Measurements from ENCODE around the gene SEMA5B.

SEMA5B gene

DNA sequence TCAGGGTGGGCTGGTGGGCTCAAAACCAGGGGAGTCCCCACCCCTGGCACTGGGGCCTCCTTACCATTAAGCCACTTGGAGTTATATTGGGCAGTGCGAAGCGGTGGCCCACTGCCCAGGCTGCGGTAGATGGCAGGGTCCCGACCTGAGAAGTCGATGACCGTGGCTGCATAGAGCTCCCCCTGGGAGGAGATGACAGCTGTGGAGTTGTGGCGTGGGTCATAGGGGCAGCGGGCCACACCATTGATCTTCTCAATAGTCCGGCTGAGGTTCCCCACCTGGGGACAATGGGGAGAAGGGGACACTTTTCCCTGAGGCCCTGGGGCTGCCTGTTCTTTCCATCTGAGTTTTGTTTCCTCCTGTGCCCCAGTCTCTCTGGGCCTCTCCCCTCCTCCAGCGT is 99.8 kb downstream of the SEMA5B start:
- DNase-seq (ENCODE audit: low read depth in 2 of 2): no peak

DNA sequence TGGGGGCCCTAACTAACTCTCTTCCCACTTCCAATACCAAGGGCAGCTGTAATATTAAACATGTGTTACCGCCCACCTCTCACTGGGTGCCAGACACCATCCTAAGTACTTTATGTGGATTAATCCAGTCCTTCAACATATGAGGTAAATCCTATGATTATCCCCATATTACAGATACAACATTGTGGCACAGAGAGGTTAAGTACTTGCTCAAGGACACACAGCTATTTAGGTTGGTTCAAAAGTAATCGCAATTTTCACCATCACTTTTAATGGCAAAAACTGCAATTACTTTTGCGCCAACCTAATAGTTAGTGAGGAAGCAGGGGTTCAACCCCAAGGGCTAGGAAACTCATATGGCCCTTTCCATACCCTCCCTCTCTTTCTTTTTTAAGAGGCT is 100.8 kb downstream of the SEMA5B start:
- no peak for DNase-seq (ENCODE audit: low read depth in 2 of 2)

DNA sequence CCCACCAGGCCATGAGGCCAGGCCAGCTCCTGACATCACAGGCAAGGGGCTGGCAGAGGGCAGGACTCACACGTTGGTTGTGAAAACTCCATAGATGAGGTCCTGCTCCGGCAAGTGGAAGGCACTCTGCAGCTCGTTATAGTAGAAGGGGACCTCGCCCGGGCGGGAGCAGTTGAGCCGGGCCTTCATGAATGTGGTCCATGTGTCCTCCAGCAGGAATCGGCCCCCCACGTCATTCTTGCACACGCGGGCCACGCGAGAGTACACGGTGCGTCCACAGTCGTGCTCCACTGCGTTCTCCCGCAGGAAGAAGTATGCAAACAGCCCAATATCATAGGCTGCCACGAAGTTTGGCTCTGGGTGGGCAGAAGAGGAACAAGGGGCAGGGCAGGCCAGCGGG is 101.2 kb downstream of the SEMA5B start:
- no peak for DNase-seq (ENCODE audit: low read depth in 2 of 2)

- no peak for DNase-seq (ENCODE audit: low read depth in 2 of 2)
Observed at GRCh38 chr3:122925756-122926155, 101.8 kb downstream of the SEMA5B start.

GRCh38 chr3:122924056-122924455 is 103.5 kb downstream of the SEMA5B start:
- DNase-seq (ENCODE audit: low read depth in 2 of 2): no peak

DNA sequence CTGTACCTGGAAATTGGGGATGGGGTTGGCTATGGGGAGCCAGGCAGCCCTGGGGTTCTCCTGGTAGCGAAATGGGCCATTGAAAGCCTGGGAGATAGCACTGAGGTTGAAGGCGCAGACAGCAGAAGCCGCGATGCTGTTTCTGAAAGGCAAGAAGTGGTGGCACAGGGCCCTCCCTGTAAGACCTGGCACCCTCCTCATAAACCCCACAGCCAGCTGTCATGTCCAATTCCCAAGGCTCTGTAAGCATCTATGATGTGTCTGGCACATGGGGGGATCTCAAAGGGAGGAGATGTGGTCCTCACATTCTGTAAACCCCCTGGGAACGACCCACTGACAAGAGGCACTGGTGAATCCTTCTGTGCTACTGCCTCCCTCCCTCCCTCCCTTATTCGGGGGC is 104.0 kb downstream of the SEMA5B start:
- no peak for DNase-seq (ENCODE audit: low read depth in 2 of 2)

DNA sequence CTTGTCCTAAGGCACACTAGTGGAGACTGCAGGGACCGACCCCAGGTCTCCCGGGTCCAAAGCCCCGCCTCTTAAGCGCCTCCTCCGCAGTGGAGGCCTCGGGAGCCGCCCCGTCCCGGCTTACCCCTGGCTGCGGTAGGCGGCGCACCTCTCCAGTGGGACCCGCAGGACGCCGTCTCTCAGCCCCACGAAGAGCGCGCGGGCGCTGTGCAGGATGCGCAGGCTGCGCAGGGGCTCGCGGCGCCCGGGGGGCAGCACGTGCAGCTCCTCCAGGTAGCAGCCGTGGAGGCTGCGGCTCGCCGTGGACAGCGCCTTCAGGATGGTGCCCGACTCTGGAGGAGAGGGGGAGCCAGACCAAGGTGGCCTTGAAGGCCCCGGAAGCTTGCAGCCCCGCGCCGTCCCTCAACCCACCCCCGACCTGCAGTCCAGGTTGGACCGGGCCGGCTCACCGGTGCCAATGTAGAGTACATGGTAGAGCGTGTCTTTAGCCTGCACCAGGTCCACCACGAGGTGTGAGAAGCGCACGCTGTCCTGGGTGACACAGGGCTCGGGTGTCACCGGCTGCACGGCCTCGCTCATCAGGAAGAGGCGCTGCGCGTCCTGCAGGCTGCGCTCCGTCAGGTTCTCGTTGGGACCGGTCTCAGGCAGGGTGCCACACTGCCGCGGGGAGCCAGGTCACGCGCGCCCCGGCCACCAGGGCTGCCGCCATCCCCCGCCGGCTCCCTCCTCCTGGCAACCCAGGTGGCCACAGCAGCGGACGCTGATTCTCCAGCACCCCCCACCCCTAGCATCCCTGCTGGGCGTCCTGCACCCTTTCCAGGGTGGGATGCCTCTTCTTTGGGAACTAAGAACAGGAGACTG is 105.5 kb downstream of the SEMA5B start:
- DNase-seq (ENCODE audit: low read depth in 2 of 2): no peak

- no peak for DNase-seq (ENCODE audit: low read depth in 2 of 2)
Observed at GRCh38 chr3:122920986-122921385, 106.6 kb downstream of the SEMA5B start.

- no peak for DNase-seq (ENCODE audit: low read depth in 2 of 2)
Observed at GRCh38 chr3:122919291-122919610, 108.3 kb downstream of the SEMA5B start.

- DNase-seq (ENCODE audit: low read depth in 2 of 2): no peak
Observed at GRCh38 chr3:122918576-122919290, 108.8 kb downstream of the SEMA5B start.

GRCh38 chr3:122917412-122917811 is 110.2 kb downstream of the SEMA5B start:
- no peak for DNase-seq (ENCODE audit: low read depth in 2 of 2)

DNA sequence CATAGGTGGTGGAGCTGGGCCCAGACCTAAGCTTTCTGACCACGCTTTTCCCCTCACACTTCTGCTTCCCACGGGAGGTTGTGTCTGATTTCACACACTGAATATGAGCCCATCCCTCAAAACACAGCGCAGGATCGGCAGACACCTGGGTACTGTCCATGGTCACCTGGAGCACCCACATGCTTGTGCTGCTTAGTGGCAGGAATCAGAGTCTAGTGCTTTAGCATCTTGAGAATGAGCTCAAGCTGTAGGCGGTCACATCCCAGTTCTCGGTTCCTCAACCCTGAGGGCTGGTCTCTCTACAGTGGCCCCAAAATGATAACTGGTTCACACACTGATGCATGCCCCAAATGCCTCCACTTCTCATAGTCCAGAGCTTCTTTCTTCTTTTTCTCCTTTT is 111.0 kb downstream of the SEMA5B start:
- no peak for DNase-seq (ENCODE audit: low read depth in 2 of 2)

DNA sequence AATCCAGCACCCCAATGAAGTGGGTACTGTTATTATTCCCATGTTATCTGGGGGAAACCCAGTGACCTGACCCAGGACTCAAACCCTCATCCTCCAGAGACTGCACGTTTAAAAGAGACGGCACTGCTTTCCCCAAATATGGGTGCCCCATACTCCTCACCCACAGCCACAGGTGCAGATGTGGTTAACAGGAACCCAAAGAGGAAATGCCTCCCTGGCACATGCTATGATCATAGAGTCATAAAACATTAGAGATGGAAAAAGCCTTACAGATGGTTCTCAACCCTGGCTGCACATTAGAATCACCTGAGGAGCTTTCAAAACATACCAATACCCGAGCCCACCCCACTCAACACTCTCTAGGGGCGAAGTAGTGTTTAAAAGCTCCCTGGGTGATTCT is 111.5 kb downstream of the SEMA5B start:
- DNase-seq (ENCODE audit: low read depth in 2 of 2): no peak

DNA sequence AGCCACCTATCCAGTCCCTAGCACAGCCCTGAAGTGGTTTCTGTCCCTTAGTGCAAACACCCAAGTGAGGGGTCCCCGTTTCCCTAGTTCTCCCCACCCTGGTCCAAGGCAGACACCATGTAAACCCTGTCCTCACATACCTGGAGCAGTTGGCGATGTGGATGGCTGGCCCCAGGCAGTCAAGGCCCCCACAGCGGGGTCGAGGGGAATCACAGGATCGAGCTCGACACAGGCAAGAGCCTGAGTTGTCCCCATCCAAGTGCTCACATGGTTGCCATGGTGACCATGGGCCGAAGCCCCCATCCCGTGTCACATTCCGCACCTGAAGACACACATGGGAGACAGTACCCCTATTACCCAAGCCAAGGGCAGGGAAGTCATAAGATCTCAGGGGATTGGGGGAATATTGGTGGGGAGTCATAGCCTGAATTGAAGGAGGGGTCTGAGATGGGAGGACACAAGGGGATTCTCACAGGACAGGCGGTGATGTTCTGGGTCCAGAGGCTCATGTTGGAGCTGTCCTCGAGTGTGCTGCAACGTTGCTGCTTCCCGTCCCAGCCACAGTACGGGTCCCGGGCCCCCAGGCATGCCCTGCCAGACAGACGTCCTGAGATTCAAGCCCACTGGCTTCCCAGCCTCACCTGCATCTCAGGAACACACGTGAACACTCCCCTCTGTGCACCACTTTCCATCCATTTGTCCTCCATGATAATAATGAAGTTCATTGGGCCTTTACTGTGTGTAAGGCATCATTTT is 112.1 kb downstream of the SEMA5B start:
- DNase-seq (ENCODE audit: low read depth in 2 of 2): no peak

- no peak for DNase-seq (ENCODE audit: low read depth in 2 of 2)
Observed at GRCh38 chr3:122913539-122914100, 113.9 kb downstream of the SEMA5B start.

GRCh38 chr3:122912772-122913538 is 114.6 kb downstream of the SEMA5B start:
- no peak for DNase-seq (ENCODE audit: low read depth in 2 of 2)

- no peak for DNase-seq (ENCODE audit: low read depth in 2 of 2)
Observed at GRCh38 chr3:122911901-122912300, 115.7 kb downstream of the SEMA5B start.

DNA sequence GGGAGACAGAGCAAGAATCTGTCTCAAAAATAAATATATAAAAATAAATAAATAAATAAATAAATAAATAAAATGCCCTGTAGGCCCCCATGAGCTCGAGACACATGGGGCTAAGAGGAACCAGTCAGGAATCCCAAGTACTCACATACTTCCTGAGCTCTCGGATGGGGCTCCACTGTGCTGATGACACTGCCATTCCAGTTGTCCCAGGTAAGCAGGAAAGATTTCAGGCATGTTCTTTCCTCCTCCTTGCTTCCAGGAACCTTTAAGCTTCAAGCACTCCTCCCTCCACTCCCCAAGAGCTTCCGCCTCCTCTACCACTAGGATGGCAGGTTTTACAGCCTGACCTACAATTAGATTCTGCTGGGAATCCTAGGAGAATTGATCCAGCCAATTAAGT is 119.3 kb downstream of the SEMA5B start:
- DNase-seq (ENCODE audit: low read depth in 2 of 2): no peak

DNA sequence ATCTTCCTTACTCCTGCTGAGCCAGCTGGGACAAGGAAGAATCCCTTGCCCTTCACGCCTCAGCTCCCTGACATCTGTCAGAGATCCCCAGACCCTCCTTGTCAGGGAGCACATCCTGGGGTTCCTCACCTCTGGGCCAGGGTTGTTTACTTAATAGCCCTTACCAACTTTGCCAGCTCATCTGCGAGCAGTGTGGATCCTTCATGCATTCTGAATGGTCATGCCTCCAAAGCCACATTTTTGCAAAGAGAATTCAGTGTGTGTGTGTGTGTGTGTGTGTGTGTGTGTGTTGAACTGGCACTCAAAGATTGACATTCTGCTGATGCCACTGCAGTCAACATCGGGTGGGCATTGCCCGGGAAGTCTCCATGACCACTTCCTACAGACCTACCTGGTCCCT is 120.1 kb downstream of the SEMA5B start:
- no peak for DNase-seq (ENCODE audit: low read depth in 2 of 2)

GRCh38 chr3:122903171-122903570 is 124.4 kb downstream of the SEMA5B start:
- DNase-seq (ENCODE audit: low read depth in 2 of 2): no peak

DNA sequence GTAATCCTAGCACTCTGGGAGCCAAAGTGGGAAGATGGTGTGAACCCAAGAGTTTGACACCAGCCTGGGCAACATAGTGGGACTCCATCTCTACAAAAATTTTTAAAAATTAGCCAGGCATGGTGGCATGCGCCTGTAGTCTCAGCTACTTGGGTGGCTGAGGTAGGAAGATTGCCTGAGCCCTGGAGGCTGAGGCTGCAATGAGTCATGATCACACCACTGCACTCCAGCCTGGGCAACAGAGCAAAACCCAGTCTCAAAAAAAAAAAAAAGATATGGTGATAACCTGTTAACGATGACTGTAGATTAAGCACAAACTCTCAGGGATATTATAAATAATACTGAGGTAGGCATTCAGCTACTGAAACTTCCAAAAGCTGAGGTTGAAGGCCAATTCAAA is 125.2 kb downstream of the SEMA5B start:
- no peak for DNase-seq (ENCODE audit: low read depth in 2 of 2)

GRCh38 chr3:122898298-122898697 is 129.3 kb downstream of the SEMA5B start:
- no peak for DNase-seq (ENCODE audit: low read depth in 2 of 2)
